ENCODE results near the gene ANXA11.

- no peak for TF ChIP-seq CTCF (IDR thresholded peaks at IDR 0.05)
- no peak for TF ChIP-seq POLR2A (IDR thresholded peaks at IDR 0.05; ENCODE audit: low read depth)
- TF ChIP-seq POLR2AphosphoS5 (IDR thresholded peaks at IDR 0.05) = no peak
- no peak for TF ChIP-seq EP300 (IDR thresholded peaks at IDR 0.05)
These were observed 22.4 kb downstream of the ANXA11 start for GRCh38 chr10:80182986-80183385.

Data from esophagus muscularis mucosa (tissue), 4 donors.